ENCODE measurements around the gene BCL7C. TPM values are rescaled to one million over a fixed set of nuclear protein-coding genes. Genes with fewer than 3 reads are reported as not detected.
"Not testable (repeated sequence)": the region's sequence is repeated elsewhere in the genome, so short reads cannot be mapped to it uniquely, and the experiment has no call there.

BCL7C gene
- total RNA-seq, 1 experiment from 2014 or later, result 57.3 TPM

GRCh38 chr16:30895627-30896260 lies 1.9 kb upstream of the BCL7C start:
- no peak for DNase-seq (ENCODE audit: low spot score)

- DNase-seq (ENCODE audit: low spot score), result no peak
Observed at GRCh38 chr16:30894540-30895368, 877 bp upstream of the BCL7C start.

- DNase-seq (ENCODE audit: low spot score), result no peak
Observed at GRCh38 chr16:30893417-30893743, 497 bp downstream of the BCL7C start.

GRCh38 chr16:30892670-30893416 lies 1.0 kb downstream of the BCL7C start:
- no peak for DNase-seq (ENCODE audit: low spot score)

- not testable (repeated sequence) for DNase-seq (ENCODE audit: low spot score)
Observed at GRCh38 chr16:30891043-30891823, 2.6 kb downstream of the BCL7C start.

- no peak for DNase-seq (ENCODE audit: low spot score)
Observed at GRCh38 chr16:30889721-30890120, 4.2 kb downstream of the BCL7C start.

- no peak for DNase-seq (ENCODE audit: low spot score)
Observed at GRCh38 chr16:30888856-30889499, 4.9 kb downstream of the BCL7C start.

GRCh38 chr16:30887927-30888326 lies 6.0 kb downstream of the BCL7C start:
- DNase-seq (ENCODE audit: low spot score), result no peak

GRCh38 chr16:30886145-30886544 lies 7.7 kb downstream of the BCL7C start:
- DNase-seq (ENCODE audit: low spot score), result no peak

- DNase-seq (ENCODE audit: low spot score), result no peak
Observed at GRCh38 chr16:30885196-30885595, 8.7 kb downstream of the BCL7C start.

- no peak for DNase-seq (ENCODE audit: low spot score)
Observed at GRCh38 chr16:30884760-30885159, 9.1 kb downstream of the BCL7C start.

- DNase-seq (ENCODE audit: low spot score), result no peak
Observed at GRCh38 chr16:30882429-30883310, 11.2 kb downstream of the BCL7C start.

- DNase-seq (ENCODE audit: low spot score), result no peak
Observed at GRCh38 chr16:30876867-30877266, 17.0 kb downstream of the BCL7C start.

- peak; percentile 34 for DNase-seq (ENCODE audit: low spot score)
Observed at GRCh38 chr16:30875871-30876801, 17.7 kb downstream of the BCL7C start.

GRCh38 chr16:30874821-30875717 lies 18.8 kb downstream of the BCL7C start:
- DNase-seq (ENCODE audit: low spot score), result peak; percentile 85

GRCh38 chr16:30874244-30874820 lies 19.5 kb downstream of the BCL7C start:
- no peak for DNase-seq (ENCODE audit: low spot score)

GRCh38 chr16:30870904-30871303 lies 23.0 kb downstream of the BCL7C start:
- DNase-seq (ENCODE audit: low spot score), result no peak

GRCh38 chr16:30867747-30868146 lies 26.1 kb downstream of the BCL7C start:
- DNase-seq (ENCODE audit: low spot score), result peak; percentile 34
